HFF-Myc (cell line): ENCODE results near the gene COL4A4.

Experiments
- DNase-seq: peaks from one replicate; pipeline ENCODE4 v3.0.0-alpha.2; 2011; ENCODE audit warnings: low read depth; ENCODE audit errors: extremely low read depth
- H3K4me3 ChIP-seq: replicated peaks from 2 replicates; pipeline ENCODE4 v1.5.1; 2011; ENCODE audit warnings: low read depth, mild to moderate bottlenecking, control low read depth, low read length
- CTCF ChIP-seq: IDR thresholded peaks from 2 replicates; pipeline ENCODE4 v1.5.1; 2012; ENCODE audit warnings: mild to moderate bottlenecking, low read depth, low read length, control low read depth; ENCODE audit errors: missing control alignments

The COL4A4 gene

DNA sequence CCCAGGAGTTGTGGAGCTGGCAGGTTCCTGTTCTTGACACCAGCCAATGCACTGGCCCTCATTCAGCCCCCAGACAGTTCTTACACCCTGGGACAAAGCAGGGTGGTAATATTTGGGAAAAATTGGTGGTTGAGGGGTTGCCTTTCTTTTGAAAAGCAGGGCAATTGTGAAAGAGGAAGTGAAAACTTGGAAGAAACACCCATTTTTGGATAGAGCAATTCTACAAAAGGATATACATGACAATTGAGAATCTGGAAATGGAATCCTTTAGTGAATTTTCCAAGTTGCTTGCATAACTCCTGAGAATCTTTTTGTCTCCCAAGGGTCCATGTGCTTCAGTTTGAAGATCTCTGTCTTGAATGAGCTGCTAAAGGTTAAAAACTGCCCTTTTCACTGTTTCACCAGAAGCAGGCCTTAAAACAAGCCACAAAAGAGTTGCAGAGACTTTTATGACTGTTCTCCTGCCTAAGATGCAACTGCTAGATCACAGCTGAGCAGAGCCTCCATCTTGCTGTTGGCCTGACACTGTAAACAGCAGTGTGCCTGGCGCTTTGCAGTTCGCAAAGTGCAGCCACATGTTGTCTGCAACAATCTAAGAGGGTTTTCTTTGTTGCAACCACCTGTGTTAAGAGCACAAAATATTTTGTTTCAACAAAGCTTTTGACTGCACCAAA lies 11.8 kb downstream of the COL4A4 start:
- no peak overlapping the region for H3K4me3 ChIP-seq
- TF ChIP-seq CTCF = no peak
- no peak for DNase-seq

- no peak for TF ChIP-seq CTCF
- no peak for DNase-seq
- H3K4me3 ChIP-seq = no peak overlapping the region
Measured at GRCh38 chr2:227150222-227150936, 13.6 kb downstream of the COL4A4 start.

- no peak for TF ChIP-seq CTCF
- no peak overlapping the region for H3K4me3 ChIP-seq
Measured at GRCh38 chr2:227148106-227148505, 15.9 kb downstream of the COL4A4 start.

DNA sequence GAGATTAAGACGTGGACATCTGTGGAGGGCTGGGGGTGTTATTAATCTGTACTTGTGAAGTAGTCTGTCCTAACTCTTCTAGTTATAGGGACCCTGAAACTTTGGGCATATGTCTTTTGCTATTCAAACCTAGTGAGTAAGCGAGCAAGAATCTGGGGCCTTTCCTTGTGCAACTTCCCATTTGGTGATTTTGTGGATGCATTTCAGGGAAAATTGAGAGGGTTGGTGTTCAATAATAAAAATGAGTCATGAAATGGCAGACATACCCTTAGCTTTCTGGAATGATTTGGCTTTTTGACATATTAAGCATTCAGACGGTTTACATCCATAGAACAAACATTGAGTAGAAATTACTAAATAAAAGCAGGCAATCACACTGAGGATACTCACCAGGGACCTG lies 17.0 kb downstream of the COL4A4 start:
- TF ChIP-seq CTCF = no peak
- no peak overlapping the region for H3K4me3 ChIP-seq
- no peak for DNase-seq

More at GRCh38 chr2:227148106-227148505, 15.9 kb downstream of the COL4A4 start:
- no peak for DNase-seq

- H3K4me3 ChIP-seq = no peak overlapping the region
- no peak for DNase-seq
- no peak for TF ChIP-seq CTCF
Measured at GRCh38 chr2:227146456-227146855, 17.5 kb downstream of the COL4A4 start.

DNA sequence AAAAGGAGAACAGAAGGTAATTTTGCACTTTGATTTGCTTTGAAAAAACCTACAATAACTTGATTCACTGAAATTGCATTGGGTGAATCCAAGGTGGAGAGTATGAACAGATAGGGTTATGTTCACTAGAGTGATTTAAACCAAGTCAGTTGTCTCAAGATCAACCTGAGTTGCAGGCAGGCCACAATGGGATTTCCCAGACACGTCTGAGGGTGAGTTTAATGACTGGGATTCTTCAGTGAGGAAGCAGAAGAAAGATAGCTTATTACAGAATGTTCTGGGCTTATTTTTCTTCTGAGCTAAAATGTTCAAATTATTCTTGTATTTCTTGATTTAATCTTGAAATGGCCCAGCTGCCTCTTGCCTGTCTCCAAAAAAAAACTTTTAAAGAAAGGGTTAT lies 20.1 kb downstream of the COL4A4 start:
- H3K4me3 ChIP-seq = no peak overlapping the region
- no peak for DNase-seq
- no peak for TF ChIP-seq CTCF

- no peak for TF ChIP-seq CTCF
Measured at GRCh38 chr2:227141301-227141700, 22.7 kb downstream of the COL4A4 start.

More at GRCh38 chr2:227141301-227141700, 22.7 kb downstream of the COL4A4 start:
- no peak overlapping the region for H3K4me3 ChIP-seq
- DNase-seq = no peak
